Right atrium auricular region (tissue), 2 donors: ENCODE measurements around the gene ST7. TPM values are rescaled to one million over a fixed set of nuclear protein-coding genes. Genes with fewer than 3 reads are reported as not detected.

ENCODE experiments used
- DNase-seq: peaks from one replicate; pipeline ENCODE4 v3.0.0-alpha.2; 2019; ENCODE audit warnings: low spot score
- H3K27ac ChIP-seq, 2 donors: fragments of 200-600 bp; sonication (generic); 1 replicate in 1 of 2; 2 replicates in 1 of 2; pipeline ENCODE4 v1.5.1; 2016 to 2019
- H3K27me3 ChIP-seq, 2 donors: fragments of 200-600 bp; sonication (generic); one replicate each; pipeline versions ENCODE4 v1.5.1 to v1.6.0; 2017 to 2019
- H3K36me3 ChIP-seq: fragments of 200-600 bp; sonication (generic); one replicate; pipeline ENCODE4 v1.5.1; 2016
- H3K4me1 ChIP-seq, 2 donors: fragments of 200-600 bp; sonication (generic); one replicate each; pipeline versions ENCODE4 v1.5.1 to v1.6.0; 2017 to 2019
- H3K4me3 ChIP-seq, 2 donors: fragments of 200-600 bp; sonication (generic); 1 replicate in 1 of 2; 2 replicates in 1 of 2; pipeline ENCODE4 v1.5.1; 2017 to 2019; ENCODE audit warnings: mild to moderate bottlenecking in 1 of 2, moderate library complexity in 1 of 2
- H3K9me3 ChIP-seq, 2 donors: fragments of 200-600 bp; sonication (generic); one replicate each; pipeline ENCODE4 v1.5.1; 2019
- total RNA-seq, 2 donors: library from RNA; depleted of rRNA; stranded (reverse); fragments of >200 nt; gene quantifications; one replicate each; pipeline ENCODE4 v1.1.0, GENCODE V29; 2016
- TF ChIP-seq, protein P1 (sequence below), 2 donors: fragments of 200-600 bp; sonication (generic); IDR thresholded peaks; one replicate each; pipeline ENCODE4 v1.5.1; 2019; ENCODE audit warnings: antibody characterized with exemption in 2 of 2

ST7 gene, protein sequence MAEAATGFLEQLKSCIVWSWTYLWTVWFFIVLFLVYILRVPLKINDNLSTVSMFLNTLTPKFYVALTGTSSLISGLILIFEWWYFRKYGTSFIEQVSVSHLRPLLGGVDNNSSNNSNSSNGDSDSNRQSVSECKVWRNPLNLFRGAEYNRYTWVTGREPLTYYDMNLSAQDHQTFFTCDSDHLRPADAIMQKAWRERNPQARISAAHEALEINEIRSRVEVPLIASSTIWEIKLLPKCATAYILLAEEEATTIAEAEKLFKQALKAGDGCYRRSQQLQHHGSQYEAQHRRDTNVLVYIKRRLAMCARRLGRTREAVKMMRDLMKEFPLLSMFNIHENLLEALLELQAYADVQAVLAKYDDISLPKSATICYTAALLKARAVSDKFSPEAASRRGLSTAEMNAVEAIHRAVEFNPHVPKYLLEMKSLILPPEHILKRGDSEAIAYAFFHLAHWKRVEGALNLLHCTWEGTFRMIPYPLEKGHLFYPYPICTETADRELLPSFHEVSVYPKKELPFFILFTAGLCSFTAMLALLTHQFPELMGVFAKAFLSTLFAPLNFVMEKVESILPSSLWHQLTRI
- 10 to 100 TPM; 45.4 to 48.1 TPM for total RNA-seq

DNA sequence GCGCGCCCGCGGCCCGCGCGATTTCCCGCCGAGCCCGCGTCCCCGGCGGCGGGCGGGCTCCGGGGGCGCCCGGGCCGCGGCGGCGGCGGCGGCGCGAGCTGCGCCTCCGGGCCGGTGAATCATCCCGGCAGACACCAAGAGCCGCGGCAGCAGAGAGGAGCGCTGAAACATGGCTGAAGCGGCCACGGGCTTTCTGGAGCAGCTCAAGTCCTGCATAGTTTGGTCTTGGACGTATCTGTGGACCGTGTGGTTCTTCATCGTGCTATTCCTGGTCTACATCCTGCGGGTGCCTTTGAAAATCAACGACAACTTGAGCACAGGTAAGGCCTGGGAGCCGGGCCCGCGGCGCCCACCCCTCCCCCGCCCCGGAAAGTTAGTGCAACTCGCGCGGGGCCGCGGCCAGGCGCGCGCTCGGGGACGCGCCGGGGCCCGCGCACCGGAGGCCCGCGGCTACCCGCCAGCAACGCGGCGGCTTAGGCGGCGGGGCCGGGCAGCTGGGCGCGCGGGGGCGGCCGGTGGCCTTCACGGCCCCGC is at the start of gene ST7:
Gene ST7 (plus strand): TSS at position 130 of the 534 bp plus-strand sequence. CDS start 40 bp downstream, at position 170.
- DNase-seq: peak; percentile 67
- H3K4me1 ChIP-seq: peaks cover 0 to 44% of the 10 kb centered on the region in 2 donors
- no peaks in the 10 kb centered on the region for H3K36me3 ChIP-seq
- peak within 1 kb of the TSS; percentile 100 for H3K27ac ChIP-seq
- peak within 1 kb of the TSS; percentile 90 to 96 for H3K4me3 ChIP-seq
- TF ChIP-seq, protein P1, sequence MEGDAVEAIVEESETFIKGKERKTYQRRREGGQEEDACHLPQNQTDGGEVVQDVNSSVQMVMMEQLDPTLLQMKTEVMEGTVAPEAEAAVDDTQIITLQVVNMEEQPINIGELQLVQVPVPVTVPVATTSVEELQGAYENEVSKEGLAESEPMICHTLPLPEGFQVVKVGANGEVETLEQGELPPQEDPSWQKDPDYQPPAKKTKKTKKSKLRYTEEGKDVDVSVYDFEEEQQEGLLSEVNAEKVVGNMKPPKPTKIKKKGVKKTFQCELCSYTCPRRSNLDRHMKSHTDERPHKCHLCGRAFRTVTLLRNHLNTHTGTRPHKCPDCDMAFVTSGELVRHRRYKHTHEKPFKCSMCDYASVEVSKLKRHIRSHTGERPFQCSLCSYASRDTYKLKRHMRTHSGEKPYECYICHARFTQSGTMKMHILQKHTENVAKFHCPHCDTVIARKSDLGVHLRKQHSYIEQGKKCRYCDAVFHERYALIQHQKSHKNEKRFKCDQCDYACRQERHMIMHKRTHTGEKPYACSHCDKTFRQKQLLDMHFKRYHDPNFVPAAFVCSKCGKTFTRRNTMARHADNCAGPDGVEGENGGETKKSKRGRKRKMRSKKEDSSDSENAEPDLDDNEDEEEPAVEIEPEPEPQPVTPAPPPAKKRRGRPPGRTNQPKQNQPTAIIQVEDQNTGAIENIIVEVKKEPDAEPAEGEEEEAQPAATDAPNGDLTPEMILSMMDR (IDR thresholded peaks at IDR 0.05): no peak
- H3K9me3 ChIP-seq: no peaks in the 10 kb centered on the region
- no peaks in the 10 kb centered on the region for H3K27me3 ChIP-seq

DNA sequence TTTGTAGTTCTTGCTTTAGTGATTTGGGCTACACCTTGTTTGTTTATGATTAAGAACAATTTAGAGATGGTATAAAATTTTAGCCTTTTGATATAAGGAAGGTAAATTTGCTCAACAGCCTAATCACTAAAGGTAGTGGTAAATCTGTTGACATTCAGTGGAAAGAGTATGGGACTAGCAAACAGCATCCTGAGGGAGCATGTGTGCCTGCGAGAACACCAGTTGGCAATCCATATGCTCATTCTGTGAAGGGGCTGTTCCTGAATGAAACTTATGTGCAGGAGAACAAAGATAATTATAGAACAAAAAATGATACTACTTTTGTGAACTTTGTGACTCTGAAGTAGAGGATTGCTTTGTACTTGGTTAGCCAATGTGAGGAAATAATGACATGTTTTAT is 46.9 kb upstream of the ST7 start:
- H3K9me3 ChIP-seq: no peaks in the 10 kb centered on the region
- no peak overlapping the region for H3K27ac ChIP-seq
- H3K36me3 ChIP-seq: peaks cover 64% of the 10 kb centered on the region
- H3K27me3 ChIP-seq: no peaks in the 10 kb centered on the region
- no peak overlapping the region for H3K4me3 ChIP-seq
- TF ChIP-seq, protein P1 (IDR thresholded peaks at IDR 0.05): no peak
- no peak for DNase-seq
- H3K4me1 ChIP-seq: no peaks in the 10 kb centered on the region

DNA sequence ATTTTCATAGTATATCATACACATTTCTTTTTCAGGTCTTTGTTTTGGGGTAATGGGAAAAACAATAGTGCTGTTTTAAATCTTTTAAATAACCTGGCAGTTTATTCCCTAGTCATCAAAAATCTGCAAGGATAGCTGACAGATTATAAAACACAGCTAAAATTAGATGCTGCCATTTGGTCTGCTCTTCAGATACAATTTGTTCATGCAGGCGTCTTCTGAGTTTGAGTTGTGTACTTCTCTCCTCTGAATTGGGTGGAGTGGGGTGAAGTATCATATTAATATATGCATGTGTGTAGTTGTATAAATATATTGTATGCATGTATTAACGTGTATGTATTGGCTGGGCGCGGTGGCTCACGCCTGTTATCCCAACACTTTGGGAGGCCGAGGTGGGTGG is 42.9 kb upstream of the ST7 start:
- Histone ChIP-seq H3K4me3 (no peak overlapping the region), H3K36me3 (peaks cover 77% of the 10 kb centered on the region), H3K27me3 (no peaks in the 10 kb centered on the region), H3K4me1 (no peaks in the 10 kb centered on the region), H3K27ac (peak overlapping the region in 1 of 2 donors; percentile 61), H3K9me3 (no peaks in the 10 kb centered on the region)
- TF ChIP-seq, protein P1 (IDR thresholded peaks at IDR 0.05): no peak
- DNase-seq: no peak

DNA sequence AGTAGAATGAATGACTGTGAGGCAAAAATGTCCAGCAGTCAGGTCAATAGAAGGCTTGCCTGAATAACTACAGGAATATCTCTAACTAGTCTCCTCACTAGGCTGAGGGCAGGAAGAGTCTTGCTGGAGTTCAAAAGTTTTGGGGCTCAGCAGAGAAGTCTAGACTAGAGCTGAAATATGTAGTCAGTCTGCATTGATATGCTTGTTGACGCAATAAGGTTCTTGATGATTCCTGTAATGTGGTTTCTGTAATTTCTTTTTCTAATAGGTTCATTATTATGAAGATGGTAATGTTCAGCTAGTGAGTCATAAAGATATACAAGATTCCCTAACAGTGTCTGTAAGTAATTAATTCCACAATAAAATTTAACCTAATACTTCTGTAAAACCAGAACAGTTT is 41.5 kb upstream of the ST7 start:
- H3K27ac ChIP-seq: no peak overlapping the region
- H3K4me1 ChIP-seq: no peaks in the 10 kb centered on the region
- H3K27me3 ChIP-seq: no peaks in the 10 kb centered on the region
- peaks cover 79% of the 10 kb centered on the region for H3K36me3 ChIP-seq
- DNase-seq: no peak
- H3K9me3 ChIP-seq: no peaks in the 10 kb centered on the region
- TF ChIP-seq, protein P1 (IDR thresholded peaks at IDR 0.05): no peak
- no peak overlapping the region for H3K4me3 ChIP-seq

DNA sequence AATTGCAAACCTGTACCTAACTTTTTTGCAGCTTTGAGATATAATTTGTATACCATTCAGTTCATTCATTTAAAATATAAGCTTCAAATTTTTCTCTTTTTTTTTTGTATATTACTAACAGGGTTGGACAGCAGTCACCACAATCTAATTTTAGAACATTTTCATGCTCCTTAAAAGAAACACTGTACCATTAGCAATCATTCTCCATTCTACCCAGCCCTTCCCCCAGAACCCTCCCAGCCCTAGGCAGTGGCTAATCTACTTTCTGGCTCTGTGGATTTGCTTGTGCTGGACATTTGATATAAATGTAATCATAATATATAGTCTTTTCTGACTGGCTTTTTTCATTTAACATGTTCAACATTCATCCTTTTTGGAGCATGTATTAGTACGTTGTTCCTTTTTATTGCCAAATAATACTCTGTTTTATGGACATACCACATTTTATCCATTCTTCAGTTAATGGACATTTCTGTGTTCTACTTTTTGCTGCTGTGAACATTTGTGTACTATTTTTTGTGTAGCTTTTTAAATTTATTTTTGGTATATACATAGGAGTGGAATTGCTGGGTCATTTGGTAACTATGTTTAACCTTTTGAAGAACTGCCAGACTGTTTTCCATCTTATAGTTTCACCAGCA is 40.9 kb upstream of the ST7 start:
- DNase-seq: no peak
- H3K4me3 ChIP-seq: no peak overlapping the region
- H3K27ac ChIP-seq: no peak overlapping the region
- H3K4me1 ChIP-seq: no peaks in the 10 kb centered on the region
- no peaks in the 10 kb centered on the region for H3K27me3 ChIP-seq
- H3K9me3 ChIP-seq: no peaks in the 10 kb centered on the region
- H3K36me3 ChIP-seq: peaks cover 79% of the 10 kb centered on the region
- TF ChIP-seq, protein P1 (IDR thresholded peaks at IDR 0.05): no peak
